GM12892 (cell line): ENCODE data around the gene FAM83D.

Experiments used
- POLR2A ChIP-seq: IDR thresholded peaks from 2 replicates; pipeline ENCODE4 v1.6.1; 2011; ENCODE audit warnings: low read depth, low read length, control low read depth
- TAF1 ChIP-seq: IDR thresholded peaks from 2 replicates; pipeline ENCODE4 v1.6.1; 2011; ENCODE audit warnings: low read depth, mild to moderate bottlenecking, control low read depth, low read length, borderline replicate concordance

GRCh38 chr20:38982291-38982690 is 56.1 kb downstream of the FAM83D start:
- TF ChIP-seq TAF1 = no peak
- no peak for TF ChIP-seq POLR2A
